ENCODE data around the gene YWHAQ. TPM values are rescaled to one million over a fixed set of nuclear protein-coding genes. Genes with fewer than 3 reads are reported as not detected.
A peak's percentile ranks its signal among the peaks of the same experiment; 100 is the strongest.
"Not testable (repeated sequence)": the region's sequence is repeated elsewhere in the genome, so short reads cannot be mapped to it uniquely, and the experiment has no call there.

The YWHAQ gene
- polyA plus RNA-seq, 5 donors, result 346 to 454 (median 391) TPM

- peak; percentile 56 to 65 for DNase-seq
Measured at GRCh38 chr2:9554921-9555296, 75.9 kb downstream of the YWHAQ start.

GRCh38 chr2:9552219-9553178 is 78.3 kb downstream of the YWHAQ start:
- DNase-seq, result peak; percentile 81 to 86

GRCh38 chr2:9550859-9551391 is 79.9 kb downstream of the YWHAQ start:
- DNase-seq, result not testable (repeated sequence)

GRCh38 chr2:9549420-9549819 is 81.4 kb downstream of the YWHAQ start:
- DNase-seq, result no peak

- no peak for DNase-seq
Measured at GRCh38 chr2:9548506-9548905, 82.3 kb downstream of the YWHAQ start.

- DNase-seq, result no peak
Measured at GRCh38 chr2:9547262-9547991, 83.4 kb downstream of the YWHAQ start.

GRCh38 chr2:9545502-9545901 is 85.3 kb downstream of the YWHAQ start:
- DNase-seq, result no peak

- no peak for DNase-seq
Measured at GRCh38 chr2:9543557-9543956, 87.2 kb downstream of the YWHAQ start.

GRCh38 chr2:9539531-9539930 is 91.3 kb downstream of the YWHAQ start:
- peak; percentile 34 to 50 for DNase-seq

- peak; percentile 52 to 71 for DNase-seq
Measured at GRCh38 chr2:9538000-9538507, 92.7 kb downstream of the YWHAQ start.

GRCh38 chr2:9536504-9536903 is 94.3 kb downstream of the YWHAQ start:
- DNase-seq, result no peak

GRCh38 chr2:9535177-9535576 is 95.6 kb downstream of the YWHAQ start:
- DNase-seq, result no peak

Other genes starting within 250 kb of the YWHAQ start
- gene ITGB1BP1, start 207.5 kb downstream of the YWHAQ start, polyA plus RNA-seq (ENCODE audit: insufficient read depth in 1 of 5, insufficient read length in 5 of 5, low replicate concordance in 1 of 5), result 100 to 1,000 TPM in 1 of 5 donors, 10 to 100 TPM in 4; 72.3 to 102 (median 82.1) TPM
- 10 to 100 TPM; 40.3 to 56.1 (median 44.6) TPM for gene CPSF3, start 207.3 kb downstream of the YWHAQ start, polyA plus RNA-seq (ENCODE audit: insufficient read depth in 1 of 5, insufficient read length in 5 of 5, low replicate concordance in 1 of 5)
- gene IAH1, start 156.4 kb downstream of the YWHAQ start, polyA plus RNA-seq (ENCODE audit: insufficient read depth in 1 of 5, insufficient read length in 5 of 5, low replicate concordance in 1 of 5), result 10 to 100 TPM; 49.1 to 60.6 (median 55.2) TPM
- gene ADAM17, start 75.2 kb downstream of the YWHAQ start, polyA plus RNA-seq (ENCODE audit: insufficient read depth in 1 of 5, insufficient read length in 5 of 5, low replicate concordance in 1 of 5), result 10 to 100 TPM; 30.3 to 46.7 (median 41.8) TPM
- gene TAF1B, start 212.5 kb upstream of the YWHAQ start, polyA plus RNA-seq (ENCODE audit: insufficient read depth in 1 of 5, insufficient read length in 5 of 5, low replicate concordance in 1 of 5), result 10 to 100 TPM; 19.1 to 35.7 (median 26.7) TPM

Measured in right lung (tissue), 5 donors.